HEK293 (cell line): ENCODE measurements around the gene SARS1.
A peak's percentile ranks its signal among the peaks of the same experiment; 100 is the strongest.

Experiments used
- CTCF ChIA-PET: fragments of 350-600 bp; formaldehyde crosslinking; extraction: SDS; loops from one replicate; lab custom pipeline; 2021; ENCODE audit warnings: antibody characterized with exemption; lab: Yijun Ruan, JAX
- POLR2A ChIA-PET: fragments of 300-600 bp; formaldehyde crosslinking; extraction: SDS; loops from one replicate; lab custom pipeline; 2020; ENCODE audit warnings: antibody characterized with exemption, inconsistent platforms; lab: Yijun Ruan, JAX
- H3K27ac ChIP-seq: fragments of 200-500 bp; sonication (Bioruptor generic); 2 replicates; pipeline ENCODE4 v1.5.1; 2014; ENCODE audit warnings: low read depth, low read length, control low read depth, inconsistent platforms; ENCODE audit errors: extremely low read depth
- H3K36me3 ChIP-seq, 2 experiments: fragments of 200-500 bp in 1 of 2; sonication (Bioruptor generic) in 1 of 2; 1 replicate in 1 of 2; 2 replicates in 1 of 2; pipeline ENCODE4 v1.5.1; 2014 to 2017; ENCODE audit warnings: inconsistent platforms in 2 of 2, low read length in 2 of 2; ENCODE audit not compliant: control insufficient read depth in 2 of 2, insufficient read depth in 1 of 2
- H3K4me1 ChIP-seq: fragments of 200-500 bp; sonication (Bioruptor generic); 2 replicates; pipeline ENCODE4 v1.5.1; 2014; ENCODE audit warnings: mild to moderate bottlenecking, low read length, inconsistent platforms; ENCODE audit not compliant: control insufficient read depth, insufficient read depth
- H3K4me3 ChIP-seq: 2 replicates; pipeline ENCODE4 v1.5.1; 2011; ENCODE audit warnings: low read depth, mild to moderate bottlenecking, control low read depth, low read length, moderate library complexity
- H3K9me3 ChIP-seq: fragments of 200-500 bp; sonication (Bioruptor generic); 2 replicates; pipeline ENCODE4 v1.5.1; 2014; ENCODE audit warnings: low read depth, low read length, inconsistent platforms; ENCODE audit not compliant: control insufficient read depth, insufficient read depth
- PRDM1 ChIP-seq: fragments of 450-650 bp; formaldehyde crosslinking; IDR thresholded peaks from 2 replicates; pipeline ENCODE4; 2016; ENCODE audit warnings: missing biosample characterization, missing genetic modification characterization
- SETDB1 ChIP-seq: IDR thresholded peaks from one replicate; pipeline ENCODE4 v1.6.1; 2017; ENCODE audit warnings: mild to moderate bottlenecking, low read length, moderate library complexity, mixed read lengths; ENCODE audit not compliant: insufficient read length
- TRIM28 ChIP-seq: IDR thresholded peaks from 2 replicates; pipeline ENCODE4 v1.6.1; 2011; ENCODE audit warnings: low read length, control low read depth, borderline replicate concordance
- ZNF23 ChIP-seq: fragments of 450-650 bp; formaldehyde crosslinking; IDR thresholded peaks from 2 replicates; pipeline ENCODE4 v1.5.1; 2016; ENCODE audit warnings: missing biosample characterization, missing genetic modification characterization, borderline replicate concordance
- ZNF362 ChIP-seq: fragments of 450-650 bp; formaldehyde crosslinking; IDR thresholded peaks from 2 replicates; pipeline ENCODE4 v1.5.1; 2016; ENCODE audit warnings: missing biosample characterization, missing genetic modification characterization
- ZNF433 ChIP-seq: fragments of 450-650 bp; formaldehyde crosslinking; IDR thresholded peaks from 2 replicates; pipeline ENCODE4 v1.5.1; 2016; ENCODE audit warnings: missing biosample characterization, missing genetic modification characterization, low read depth
- ZNF514 ChIP-seq: fragments of 450-650 bp; formaldehyde crosslinking; IDR thresholded peaks from 2 replicates; pipeline ENCODE4 v1.5.1; 2016; ENCODE audit warnings: missing biosample characterization, missing genetic modification characterization
- ZNF518A ChIP-seq: fragments of 450-650 bp; formaldehyde crosslinking; conservative IDR thresholded peaks from 2 replicates; pipeline ENCODE4 v1.5.1; 2016; ENCODE audit warnings: low read depth, missing biosample characterization, missing genetic modification characterization
- ZNF560 ChIP-seq: fragments of 450-650 bp; formaldehyde crosslinking; IDR thresholded peaks from 2 replicates; pipeline ENCODE4 v1.5.1; 2017; ENCODE audit warnings: missing biosample characterization, missing genetic modification characterization, borderline replicate concordance
- ZNF621 ChIP-seq: fragments of 450-650 bp; formaldehyde crosslinking; IDR thresholded peaks from 2 replicates; pipeline ENCODE4 v1.5.1; 2017; ENCODE audit warnings: missing biosample characterization, missing genetic modification characterization
- ZNF629 ChIP-seq: fragments of 450-650 bp; formaldehyde crosslinking; IDR thresholded peaks from 2 replicates; pipeline ENCODE4 v1.5.1; 2017; ENCODE audit warnings: missing biosample characterization, missing genetic modification characterization
- ZNF660 ChIP-seq: fragments of 450-650 bp; IDR thresholded peaks from 2 replicates; pipeline ENCODE4 v1.5.1; 2018; ENCODE audit warnings: missing biosample characterization, mild to moderate bottlenecking, missing genetic modification characterization
- ZNF677 ChIP-seq: fragments of 450-650 bp; IDR thresholded peaks from 2 replicates; pipeline ENCODE4 v1.5.0; 2018; ENCODE audit warnings: missing biosample characterization, mild to moderate bottlenecking, missing genetic modification characterization, moderate library complexity
- ZNF701 ChIP-seq: fragments of 450-650 bp; formaldehyde crosslinking; IDR thresholded peaks from 2 replicates; pipeline ENCODE4 v1.5.1; 2016; ENCODE audit warnings: missing biosample characterization, missing genetic modification characterization
- ZNF792 ChIP-seq: fragments of 450-650 bp; formaldehyde crosslinking; IDR thresholded peaks from 2 replicates; pipeline ENCODE4 v1.5.1; 2016; ENCODE audit warnings: missing biosample characterization, missing genetic modification characterization
- TF ChIP-seq, protein P1 (sequence below): fragments of 450-650 bp; formaldehyde crosslinking; IDR thresholded peaks from 2 replicates; pipeline ENCODE4 v1.5.1; 2016; ENCODE audit warnings: missing biosample characterization, missing genetic modification characterization

Gene SARS1

DNA sequence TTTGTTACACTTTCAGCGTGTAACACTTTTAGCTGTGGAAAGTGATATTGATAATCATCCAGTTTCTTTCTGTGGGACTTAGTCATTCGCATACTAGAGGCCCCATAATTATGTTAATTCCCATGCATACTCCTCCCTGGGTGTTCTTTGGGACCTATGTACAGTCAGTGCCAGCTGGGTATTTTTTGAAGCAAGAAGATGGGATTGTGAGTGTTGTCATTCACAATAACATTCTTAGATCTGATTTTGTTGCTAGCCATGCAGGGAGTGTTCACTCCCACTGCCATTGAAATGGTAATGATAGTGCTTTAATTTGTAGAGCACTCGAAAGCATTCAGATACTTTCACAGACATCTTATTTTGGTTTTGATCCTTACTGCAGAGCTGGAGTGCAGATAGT lies 11.6 kb downstream of the SARS1 start:
- ChIA-PET POLR2A (no interaction called here), CTCF (interaction anchor here (0.5 to 1.7 kb wide), 3 partner anchors 14 to 473 kb away, joined by 3 to 14 read pairs (median 7); no protein-coding TSS in a partner anchor)
- Histone ChIP-seq H3K4me1 (no peaks in the 10 kb centered on the region), H3K36me3 (peaks cover 8 to 50% of the 10 kb centered on the region in 2 experiments), H3K27ac (no peak overlapping the region), H3K4me3 (no peak overlapping the region), H3K9me3 (no peaks in the 10 kb centered on the region)
- TF ChIP-seq ZNF621 (no peak), PRDM1 (tag by site-specific recombination) (0 out of 2 replicates have a peak, but pooled peaks have one; percentile 16), TRIM28 (no peak)

DNA sequence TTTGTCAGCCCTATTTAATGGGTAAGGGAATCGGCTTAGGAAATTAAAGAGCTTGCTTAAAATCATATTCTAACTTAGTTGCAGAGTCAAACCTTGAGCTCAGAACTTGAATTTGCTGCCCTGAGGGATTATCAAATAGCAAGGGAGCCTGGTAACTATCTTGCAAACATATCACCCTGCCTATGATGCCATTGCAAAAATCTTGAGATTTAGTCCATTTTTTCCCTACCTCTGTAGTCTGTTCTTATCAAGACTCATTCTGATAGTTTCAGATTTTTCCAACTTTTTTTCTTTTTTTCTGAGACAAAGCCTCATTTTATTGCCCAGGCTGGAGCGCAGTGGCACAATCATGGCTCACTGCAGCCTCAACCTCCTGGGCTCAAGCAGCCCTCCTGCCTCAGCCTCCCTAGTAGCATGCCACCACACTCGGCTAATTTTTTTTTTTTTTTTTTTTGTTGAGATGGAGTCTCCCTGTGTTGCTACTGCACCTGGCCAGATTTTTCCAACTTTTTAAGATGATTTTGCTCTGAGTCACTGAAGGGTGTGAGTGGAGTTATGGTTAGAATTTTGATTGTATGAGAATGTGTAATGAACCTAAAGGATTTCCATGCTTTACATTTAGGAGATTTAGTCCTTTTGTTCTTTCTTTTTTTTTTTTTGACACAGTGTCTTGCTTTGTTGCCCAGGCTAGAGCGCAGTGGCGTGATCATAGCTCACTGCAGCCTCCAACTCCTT lies 12.2 kb downstream of the SARS1 start:
- TF ChIP-seq ZNF518A (tag by site-specific recombination) (no peak), ZNF792 (no peak), ZNF362 (tag by site-specific recombination) (0 out of 2 replicates have a peak, but pooled peaks have one; percentile 12), ZNF677 (tag by site-specific recombination) (peak; percentile 78; the same call in 1 of the 2 replicates), ZNF23 (tag by site-specific recombination) (no peak), ZNF560 (tag by site-specific recombination) (no peak), ZNF660 (tag by site-specific recombination) (no peak)
- Histone ChIP-seq H3K36me3 (peaks cover 13 to 55% of the 10 kb centered on the region in 2 experiments), H3K4me3 (no peak overlapping the region), H3K27ac (no peak overlapping the region), H3K4me1 (no peaks in the 10 kb centered on the region), H3K9me3 (no peaks in the 10 kb centered on the region)
- ChIA-PET POLR2A (no interaction called here), CTCF (interaction anchor here (0.7 to 1.7 kb wide), 2 partner anchors 13 to 473 kb away, joined by 3 to 14 read pairs; no protein-coding TSS in a partner anchor)

- POLR2A ChIA-PET = interaction anchor here (0.5 to 1.1 kb wide), 2 partner anchors 14 to 128 kb away, joined by 3 to 4 read pairs; partner anchors contain the start of gene SARS1
- CTCF ChIA-PET = interaction anchor here (0.7 to 1.2 kb wide), 2 partner anchors 11 to 12 kb away, joined by 3 to 5 read pairs; no protein-coding TSS in a partner anchor
- H3K4me1 ChIP-seq = no peaks in the 10 kb centered on the region
- H3K36me3 ChIP-seq = peaks cover 26 to 66% of the 10 kb centered on the region in 2 experiments
- no peaks in the 10 kb centered on the region for H3K9me3 ChIP-seq
- no peak overlapping the region for H3K4me3 ChIP-seq
- no peak overlapping the region for H3K27ac ChIP-seq
- TF ChIP-seq SETDB1 (no peak), ZNF433 (tag by site-specific recombination) (no peak), ZNF701 (tag by site-specific recombination) (no peak), ZNF514 (tag by site-specific recombination) (no peak), ZNF629 (tag by site-specific recombination) (no peak)
- TF ChIP-seq, protein P1, sequence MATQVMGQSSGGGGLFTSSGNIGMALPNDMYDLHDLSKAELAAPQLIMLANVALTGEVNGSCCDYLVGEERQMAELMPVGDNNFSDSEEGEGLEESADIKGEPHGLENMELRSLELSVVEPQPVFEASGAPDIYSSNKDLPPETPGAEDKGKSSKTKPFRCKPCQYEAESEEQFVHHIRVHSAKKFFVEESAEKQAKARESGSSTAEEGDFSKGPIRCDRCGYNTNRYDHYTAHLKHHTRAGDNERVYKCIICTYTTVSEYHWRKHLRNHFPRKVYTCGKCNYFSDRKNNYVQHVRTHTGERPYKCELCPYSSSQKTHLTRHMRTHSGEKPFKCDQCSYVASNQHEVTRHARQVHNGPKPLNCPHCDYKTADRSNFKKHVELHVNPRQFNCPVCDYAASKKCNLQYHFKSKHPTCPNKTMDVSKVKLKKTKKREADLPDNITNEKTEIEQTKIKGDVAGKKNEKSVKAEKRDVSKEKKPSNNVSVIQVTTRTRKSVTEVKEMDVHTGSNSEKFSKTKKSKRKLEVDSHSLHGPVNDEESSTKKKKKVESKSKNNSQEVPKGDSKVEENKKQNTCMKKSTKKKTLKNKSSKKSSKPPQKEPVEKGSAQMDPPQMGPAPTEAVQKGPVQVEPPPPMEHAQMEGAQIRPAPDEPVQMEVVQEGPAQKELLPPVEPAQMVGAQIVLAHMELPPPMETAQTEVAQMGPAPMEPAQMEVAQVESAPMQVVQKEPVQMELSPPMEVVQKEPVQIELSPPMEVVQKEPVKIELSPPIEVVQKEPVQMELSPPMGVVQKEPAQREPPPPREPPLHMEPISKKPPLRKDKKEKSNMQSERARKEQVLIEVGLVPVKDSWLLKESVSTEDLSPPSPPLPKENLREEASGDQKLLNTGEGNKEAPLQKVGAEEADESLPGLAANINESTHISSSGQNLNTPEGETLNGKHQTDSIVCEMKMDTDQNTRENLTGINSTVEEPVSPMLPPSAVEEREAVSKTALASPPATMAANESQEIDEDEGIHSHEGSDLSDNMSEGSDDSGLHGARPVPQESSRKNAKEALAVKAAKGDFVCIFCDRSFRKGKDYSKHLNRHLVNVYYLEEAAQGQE = no peak
Observed at GRCh38 chr1:109228167-109228566, 14.4 kb downstream of the SARS1 start.
